ENCODE data around the gene CSF2RB. TPM values are rescaled to one million over a fixed set of nuclear protein-coding genes. Genes with fewer than 3 reads are reported as not detected.

Gene CSF2RB
- total RNA-seq, 1 donor from 2014 or later, result 152 TPM

DNA sequence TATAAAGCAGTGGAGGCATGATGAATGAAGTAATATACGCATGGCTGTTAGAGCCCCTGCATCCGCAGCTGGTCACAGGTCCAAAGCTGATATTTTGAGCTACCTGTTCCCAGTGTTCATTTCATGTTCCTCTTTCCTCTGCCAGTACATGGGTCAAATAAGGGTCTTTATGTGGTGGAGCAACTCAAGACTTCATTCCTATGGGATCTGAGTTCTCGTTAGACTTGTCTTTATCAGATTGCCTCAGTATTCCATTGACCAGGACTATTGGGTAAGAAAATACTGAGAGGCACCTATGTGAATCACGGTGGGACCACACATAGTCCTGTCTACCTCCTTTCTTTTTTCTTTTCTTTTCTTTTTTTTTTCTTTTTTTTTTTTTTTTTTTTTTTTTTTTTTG is 27.4 kb upstream of the CSF2RB start:
- ATAC-seq (ENCODE audit: low read depth) (no peak), DNase-seq (no peak)
- Mint-ChIP-seq H3K9me3 (peaks cover 16% of the 10 kb centered on the region), H3K36me3 (ENCODE audit: low read depth) (peaks cover 6% of the 10 kb centered on the region), H3K27ac (no peak overlapping the region), H3K27me3 (peaks cover 3% of the 10 kb centered on the region), H3K4me1 (peaks cover 8% of the 10 kb centered on the region), H3K4me3 (no peak overlapping the region)
- intact Hi-C loops (cut with micrococcal nuclease), result no loop called here
- ChIA-PET POLR2A (no interaction called here), CTCF (no interaction called here)
- TF ChIP-seq, protein P1, sequence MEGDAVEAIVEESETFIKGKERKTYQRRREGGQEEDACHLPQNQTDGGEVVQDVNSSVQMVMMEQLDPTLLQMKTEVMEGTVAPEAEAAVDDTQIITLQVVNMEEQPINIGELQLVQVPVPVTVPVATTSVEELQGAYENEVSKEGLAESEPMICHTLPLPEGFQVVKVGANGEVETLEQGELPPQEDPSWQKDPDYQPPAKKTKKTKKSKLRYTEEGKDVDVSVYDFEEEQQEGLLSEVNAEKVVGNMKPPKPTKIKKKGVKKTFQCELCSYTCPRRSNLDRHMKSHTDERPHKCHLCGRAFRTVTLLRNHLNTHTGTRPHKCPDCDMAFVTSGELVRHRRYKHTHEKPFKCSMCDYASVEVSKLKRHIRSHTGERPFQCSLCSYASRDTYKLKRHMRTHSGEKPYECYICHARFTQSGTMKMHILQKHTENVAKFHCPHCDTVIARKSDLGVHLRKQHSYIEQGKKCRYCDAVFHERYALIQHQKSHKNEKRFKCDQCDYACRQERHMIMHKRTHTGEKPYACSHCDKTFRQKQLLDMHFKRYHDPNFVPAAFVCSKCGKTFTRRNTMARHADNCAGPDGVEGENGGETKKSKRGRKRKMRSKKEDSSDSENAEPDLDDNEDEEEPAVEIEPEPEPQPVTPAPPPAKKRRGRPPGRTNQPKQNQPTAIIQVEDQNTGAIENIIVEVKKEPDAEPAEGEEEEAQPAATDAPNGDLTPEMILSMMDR (IDR thresholded peaks at IDR 0.05), result no peak

DNA sequence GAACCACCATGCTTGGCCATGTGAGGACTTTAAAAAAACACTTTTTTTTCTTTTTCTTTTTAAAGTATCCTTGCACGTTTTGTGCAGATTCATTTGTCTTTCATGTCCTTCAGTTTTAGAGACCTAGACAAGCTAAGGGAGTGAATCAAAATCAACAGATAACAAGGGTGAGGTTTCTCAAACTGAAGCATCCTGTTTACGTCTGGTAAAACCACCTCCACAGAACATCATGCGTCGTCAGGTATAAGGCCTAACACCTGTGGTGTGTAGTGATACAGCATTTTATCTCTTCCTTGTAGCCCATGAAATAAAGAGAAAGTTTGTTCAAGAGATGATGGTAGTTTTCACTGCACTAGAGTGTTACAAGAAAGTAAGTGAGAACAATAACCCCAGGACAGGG is 26.3 kb upstream of the CSF2RB start:
- TF ChIP-seq, protein P1 (IDR thresholded peaks at IDR 0.05), result no peak
- H3K36me3 Mint-ChIP-seq (ENCODE audit: low read depth), result peaks cover 1% of the 10 kb centered on the region
- no peak overlapping the region for H3K4me3 Mint-ChIP-seq
- POLR2A ChIA-PET, result no interaction called here
- H3K27me3 Mint-ChIP-seq, result peaks cover 3% of the 10 kb centered on the region
- no peak overlapping the region for H3K27ac Mint-ChIP-seq
- CTCF ChIA-PET, result no interaction called here
- DNase-seq (no peak), ATAC-seq (ENCODE audit: low read depth) (no peak)
- peaks cover 6% of the 10 kb centered on the region for H3K4me1 Mint-ChIP-seq
- H3K9me3 Mint-ChIP-seq, result peaks cover 10% of the 10 kb centered on the region
- intact Hi-C loops (cut with micrococcal nuclease), result no loop called here

DNA sequence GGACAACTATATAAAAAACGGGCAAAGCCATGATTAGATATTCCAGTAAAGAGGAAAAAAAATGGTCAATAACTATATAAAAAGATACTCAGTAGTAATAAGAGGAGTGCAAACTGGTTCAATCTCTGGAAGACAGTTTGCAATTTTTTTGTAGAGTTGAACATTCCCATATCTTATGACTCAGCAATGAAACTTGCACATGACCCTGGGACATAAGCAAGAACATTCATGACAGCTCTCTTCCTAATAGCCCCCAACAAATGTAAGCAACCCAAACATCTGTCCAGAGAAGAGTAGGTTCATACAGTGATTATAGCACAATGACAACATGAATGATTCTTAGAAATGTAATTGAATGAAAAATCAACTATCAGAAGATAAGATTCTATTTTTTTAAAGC is 21.8 kb upstream of the CSF2RB start:
- intact Hi-C loops (cut with micrococcal nuclease), result no loop called here
- POLR2A ChIA-PET, result interaction anchor here (1.1 kb wide), 1 partner anchor 9 kb away, joined by 3 read pairs; no protein-coding TSS in a partner anchor
- TF ChIP-seq, protein P1 (IDR thresholded peaks at IDR 0.05), result no peak

DNA sequence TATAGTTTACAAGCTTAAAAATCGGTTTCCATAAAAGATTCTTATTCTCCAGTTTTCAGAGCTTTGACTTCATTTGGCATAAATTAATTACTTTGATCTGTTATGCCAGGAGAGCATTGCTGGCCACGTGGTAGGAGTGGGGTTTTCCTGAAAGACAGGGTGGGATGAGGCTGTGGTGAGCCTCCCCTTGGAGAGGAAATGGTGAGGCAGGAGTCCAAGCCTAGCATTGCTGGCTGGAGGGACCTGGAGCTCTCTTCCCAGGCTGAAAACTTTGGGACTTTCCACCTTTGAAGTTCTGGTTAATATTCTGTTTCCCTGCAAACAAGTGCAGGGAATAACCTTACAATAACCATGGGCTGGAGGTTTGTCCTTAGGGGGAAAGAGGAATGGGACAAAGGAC is 21.1 kb upstream of the CSF2RB start:
- POLR2A ChIA-PET, result interaction anchor here (1.1 kb wide), 1 partner anchor 9 kb away, joined by 3 read pairs; no protein-coding TSS in a partner anchor
- Mint-ChIP-seq H3K27ac (no peak overlapping the region), H3K4me3 (no peak overlapping the region), H3K27me3 (no peaks in the 10 kb centered on the region), H3K9me3 (peaks cover 6% of the 10 kb centered on the region), H3K4me1 (no peaks in the 10 kb centered on the region), H3K36me3 (ENCODE audit: low read depth) (peaks cover 3% of the 10 kb centered on the region)
- CTCF ChIA-PET, result no interaction called here
- intact Hi-C loops (cut with micrococcal nuclease), result no loop called here
- ATAC-seq (ENCODE audit: low read depth) (no peak), DNase-seq (no peak)
- TF ChIP-seq, protein P1 (IDR thresholded peaks at IDR 0.05), result no peak

More for the DNA sequence above, 21.8 kb upstream of the CSF2RB start:
- CTCF ChIA-PET, result no interaction called here
- peaks cover 3% of the 10 kb centered on the region for H3K36me3 Mint-ChIP-seq (ENCODE audit: low read depth)
- H3K4me1 Mint-ChIP-seq, result no peaks in the 10 kb centered on the region
- ATAC-seq (ENCODE audit: low read depth) (no peak), DNase-seq (no peak)
- H3K9me3 Mint-ChIP-seq, result peaks cover 6% of the 10 kb centered on the region
- no peaks in the 10 kb centered on the region for H3K27me3 Mint-ChIP-seq
- no peak overlapping the region for H3K27ac Mint-ChIP-seq
- H3K4me3 Mint-ChIP-seq, result no peak overlapping the region

DNA sequence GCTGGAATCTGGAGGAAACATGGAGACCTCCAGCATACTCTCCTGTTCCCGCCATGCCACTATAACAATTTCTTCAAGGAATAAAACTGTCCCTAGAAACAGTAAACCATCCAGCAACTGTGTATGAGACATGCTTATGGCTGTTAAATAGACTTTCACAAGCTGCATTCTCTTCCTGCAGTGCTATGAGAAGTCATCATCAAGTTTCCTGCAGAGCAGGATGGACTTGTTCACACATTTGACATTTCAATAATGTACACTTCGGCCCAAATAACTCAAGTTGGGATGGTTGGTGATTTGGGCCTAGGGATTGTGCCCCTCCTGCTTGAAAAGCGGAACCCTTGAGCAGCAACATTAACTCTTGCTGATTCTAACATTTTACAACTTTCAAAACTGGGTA is 20.2 kb upstream of the CSF2RB start:
- peaks cover 3% of the 10 kb centered on the region for H3K36me3 Mint-ChIP-seq (ENCODE audit: low read depth)
- H3K27ac Mint-ChIP-seq, result no peak overlapping the region
- DNase-seq (no peak), ATAC-seq (ENCODE audit: low read depth) (no peak)
- peaks cover 9% of the 10 kb centered on the region for H3K9me3 Mint-ChIP-seq
- H3K4me1 Mint-ChIP-seq, result no peaks in the 10 kb centered on the region
- intact Hi-C loops (cut with micrococcal nuclease), result no loop called here
- H3K4me3 Mint-ChIP-seq, result no peak overlapping the region
- ChIA-PET POLR2A (interaction anchor here (1.0 kb wide), 1 partner anchor 9 kb away, joined by 3 read pairs; no protein-coding TSS in a partner anchor), CTCF (no interaction called here)
- TF ChIP-seq, protein P1 (IDR thresholded peaks at IDR 0.05), result no peak
- no peaks in the 10 kb centered on the region for H3K27me3 Mint-ChIP-seq

Data from activated B cell treated with CpG ODN at 0.5 μM for 24 hours (primary cell).